GM19324 (cell line): ENCODE data around the gene TELO2.

ENCODE experiments used
- ATAC-seq: cut with Tn5 transposase; IDR thresholded peaks from one replicate; pipeline ENCODE4 v1.9.1; 2021; ENCODE audit warnings: mild to moderate bottlenecking, moderate library complexity; ENCODE audit not compliant: unreplicated experiment, low FRiP score

The TELO2 gene

DNA sequence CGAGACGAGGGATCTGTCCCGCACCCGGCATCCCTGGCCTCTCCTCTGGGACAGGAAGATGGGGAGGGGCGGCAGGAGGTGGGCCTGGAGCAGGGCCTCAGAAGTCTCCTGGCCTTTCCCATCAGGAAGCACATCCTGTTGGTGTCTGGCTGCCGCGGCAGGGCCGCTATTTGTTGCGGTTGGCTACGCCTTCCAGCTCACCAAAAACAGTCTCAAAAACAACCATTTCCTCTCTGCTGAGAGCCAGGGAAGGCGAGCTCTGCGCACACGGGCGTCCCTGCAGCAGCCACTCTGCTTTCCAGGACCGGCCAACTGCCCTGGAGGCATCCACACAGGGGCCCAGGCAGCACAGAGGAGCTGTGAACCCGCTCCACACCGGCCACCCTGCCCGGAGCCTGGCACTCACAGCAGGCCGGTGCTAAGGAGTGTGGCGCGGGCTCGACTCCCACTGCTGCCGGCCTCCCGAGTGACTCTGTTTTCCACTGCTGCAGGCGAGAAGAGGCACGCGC, 40.3 kb downstream of the TELO2 start, which contains the start of gene TMEM204:
Gene TMEM204, plus strand, starts transcription at position 224 of the 509 bp plus-strand sequence. CDS start 610 bp downstream, outside the sequence.
- ATAC-seq = no peak

DNA sequence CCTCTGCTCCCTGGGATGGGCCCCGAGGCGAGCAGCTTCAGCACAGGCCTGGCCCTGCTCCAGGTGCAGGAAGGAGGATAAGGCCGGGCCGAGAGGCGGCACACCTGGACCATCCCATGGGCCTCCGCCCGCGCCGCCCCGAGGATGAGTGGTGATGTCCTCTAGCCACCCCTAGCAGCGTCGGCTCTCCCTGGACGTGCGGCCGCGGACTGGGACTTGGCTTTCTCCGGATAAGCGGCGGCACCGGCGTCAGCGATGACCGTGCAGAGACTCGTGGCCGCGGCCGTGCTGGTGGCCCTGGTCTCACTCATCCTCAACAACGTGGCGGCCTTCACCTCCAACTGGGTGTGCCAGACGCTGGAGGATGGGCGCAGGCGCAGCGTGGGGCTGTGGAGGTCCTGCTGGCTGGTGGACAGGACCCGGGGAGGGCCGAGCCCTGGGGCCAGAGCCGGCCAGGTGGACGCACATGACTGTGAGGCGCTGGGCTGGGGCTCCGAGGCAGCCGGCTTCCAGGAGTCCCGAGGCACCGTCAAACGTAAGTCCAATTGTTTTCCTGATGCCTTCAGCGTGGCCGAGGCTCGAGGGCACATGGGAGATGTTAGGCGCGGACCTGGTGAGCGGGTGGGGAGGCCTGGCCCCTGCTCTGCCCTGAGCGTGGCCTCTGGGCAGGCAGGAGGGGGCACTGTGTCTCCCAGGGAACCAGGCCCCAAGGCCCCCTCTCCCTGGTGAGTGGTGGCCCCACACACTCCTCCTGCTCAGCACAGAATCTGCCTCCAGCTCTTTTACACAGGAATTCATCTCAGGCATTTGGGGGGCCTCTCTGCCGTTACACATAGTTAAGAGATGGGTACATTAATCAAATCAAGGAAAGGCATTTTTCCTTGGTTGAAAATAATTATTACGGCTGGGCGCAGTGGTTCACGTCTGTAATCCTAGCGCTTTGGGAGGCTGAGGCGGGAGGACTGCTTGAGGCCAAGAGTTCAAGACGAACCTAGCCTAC, 41.2 kb downstream of the TELO2 start:
- ATAC-seq = no peak

- ATAC-seq = no peak
Measured at GRCh38 chr16:1535391-1536291, 42.5 kb downstream of the TELO2 start.

- ATAC-seq = no peak
Measured at GRCh38 chr16:1536601-1537000, 43.4 kb downstream of the TELO2 start.

DNA sequence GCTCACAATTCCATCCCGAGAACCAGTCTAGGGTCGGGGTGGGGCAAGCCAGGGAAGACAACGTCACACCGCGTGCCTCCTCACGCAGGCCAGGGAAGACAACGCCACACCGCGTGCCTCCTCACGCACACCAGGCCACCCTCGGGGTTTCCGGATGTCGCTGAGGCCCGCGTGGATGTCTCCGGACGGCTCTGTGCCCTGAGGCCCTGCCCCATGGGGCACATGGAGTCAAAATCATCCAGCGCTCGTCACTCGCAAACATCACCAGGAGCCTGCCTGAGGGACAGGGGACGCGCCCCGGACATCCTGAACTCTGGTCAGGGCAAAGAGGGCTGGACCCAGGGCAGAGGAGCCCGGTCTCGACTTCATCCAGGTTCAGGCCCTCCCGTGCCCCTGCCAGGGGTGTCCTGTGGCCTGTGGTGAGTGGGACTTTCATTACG, 44.0 kb downstream of the TELO2 start:
- no peak for ATAC-seq

DNA sequence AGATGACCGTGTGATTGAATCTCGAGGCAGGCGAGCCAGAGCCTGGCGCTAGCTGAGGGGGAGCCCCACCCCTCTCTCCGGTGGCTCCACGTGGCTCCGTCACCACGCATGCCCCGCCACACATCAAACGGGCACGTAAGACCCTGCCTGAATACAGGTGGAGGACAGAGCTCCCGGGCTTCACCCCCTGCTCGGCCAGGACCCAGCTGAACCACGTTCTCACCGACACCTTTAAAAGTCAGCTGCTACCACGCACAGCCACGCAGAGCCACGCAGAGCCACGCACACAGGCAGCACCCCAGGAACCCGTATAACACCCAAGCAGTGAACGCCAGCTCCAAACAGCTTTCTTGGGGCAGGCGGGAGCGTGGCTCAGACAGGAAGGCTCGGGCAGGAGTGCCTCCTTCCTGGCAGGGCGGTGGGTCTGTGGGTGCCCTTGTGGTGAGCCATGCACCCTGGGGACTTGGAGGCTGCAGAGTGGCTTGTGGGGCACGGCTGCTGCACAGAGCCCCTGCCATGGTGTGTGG, 44.7 kb downstream of the TELO2 start:
- ATAC-seq = no peak

GRCh38 chr16:1538804-1539520, 45.8 kb downstream of the TELO2 start:
- no peak for ATAC-seq

GRCh38 chr16:1539720-1540555, 46.8 kb downstream of the TELO2 start:
- ATAC-seq = no peak

GRCh38 chr16:1540556-1540855, 47.3 kb downstream of the TELO2 start:
- no peak for ATAC-seq

- no peak for ATAC-seq
Measured at GRCh38 chr16:1541293-1542165, 48.4 kb downstream of the TELO2 start.

DNA sequence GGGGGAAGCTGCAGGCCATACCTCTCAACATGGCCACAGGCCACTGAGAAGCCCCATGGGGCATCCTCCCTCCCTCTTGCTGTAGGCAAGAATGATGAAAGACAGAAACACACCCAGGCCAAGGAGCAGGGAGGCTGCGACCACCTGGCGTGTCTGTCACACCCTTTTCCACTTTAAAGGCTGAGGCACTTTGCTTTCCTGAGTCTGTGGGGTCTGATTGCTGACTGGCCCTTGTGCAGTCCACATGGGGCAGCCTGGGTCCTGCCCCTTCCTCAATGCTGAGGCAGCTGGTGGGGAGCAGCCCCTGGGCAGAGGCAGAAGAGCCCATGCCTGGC, 49.0 kb downstream of the TELO2 start:
- no peak for ATAC-seq

GRCh38 chr16:1542533-1542932, 49.4 kb downstream of the TELO2 start:
- no peak for ATAC-seq

DNA sequence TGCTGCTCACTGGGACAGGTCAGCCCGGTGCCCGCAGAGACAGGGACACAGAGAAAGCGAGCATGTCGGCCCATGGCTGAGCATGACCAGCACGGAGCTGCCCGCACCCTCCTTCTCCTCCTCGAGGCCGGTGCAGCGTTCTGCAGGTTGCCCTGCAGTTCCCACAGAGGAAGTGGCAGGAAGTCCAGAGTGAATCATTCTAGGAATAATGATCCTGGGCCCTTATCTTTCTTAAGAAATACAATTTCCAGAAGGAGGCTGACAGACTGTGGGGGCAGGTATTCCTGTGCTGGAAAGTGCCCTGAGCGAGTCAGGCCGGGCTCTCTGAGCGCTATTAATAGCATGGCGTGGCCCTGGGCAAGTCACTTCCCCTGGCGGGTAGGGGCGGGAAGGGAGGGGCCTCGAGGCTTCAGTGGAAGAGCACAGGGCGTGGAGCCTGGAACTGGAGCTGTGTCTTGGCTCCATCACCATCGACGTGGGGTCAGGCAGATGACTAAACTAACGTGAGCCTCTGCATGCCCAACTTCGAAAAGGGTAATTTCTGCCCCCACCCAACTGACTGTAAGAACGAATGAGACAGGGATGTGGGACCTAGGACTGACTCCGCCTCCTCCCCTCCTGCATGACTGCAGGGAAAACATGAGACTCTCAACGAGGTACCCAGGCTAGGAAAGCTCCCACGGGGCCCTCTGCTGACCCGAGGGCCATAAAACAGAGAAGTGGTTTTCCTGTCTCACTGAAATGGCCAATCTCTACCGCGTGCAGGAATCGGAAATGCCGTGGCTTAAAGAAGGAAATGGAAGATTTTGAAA, 50.1 kb downstream of the TELO2 start:
- ATAC-seq = no peak

GRCh38 chr16:1545044-1546040, 52.2 kb downstream of the TELO2 start:
- ATAC-seq = no peak

DNA sequence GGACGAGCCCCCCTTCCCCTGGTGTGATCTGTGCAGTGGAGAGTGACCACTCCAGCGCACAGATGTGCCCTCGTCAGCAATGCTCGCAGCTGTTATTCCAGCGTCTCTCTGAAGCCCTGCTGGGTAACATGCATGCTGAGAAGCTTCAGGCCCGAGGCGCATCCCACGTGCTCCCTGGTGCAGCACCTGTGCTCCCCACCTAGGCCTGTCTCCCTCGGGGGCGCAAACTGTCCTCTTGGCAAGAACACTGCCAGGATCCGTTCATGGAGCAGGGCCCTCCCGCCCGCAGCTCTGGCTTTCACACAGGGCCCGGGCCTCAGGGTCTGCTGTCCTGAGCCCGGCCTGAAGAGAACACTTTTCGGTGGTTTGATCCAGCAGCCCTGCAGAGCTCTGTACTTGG, 53.3 kb downstream of the TELO2 start:
- ATAC-seq = no peak

GRCh38 chr16:1548233-1548632, 55.1 kb downstream of the TELO2 start:
- ATAC-seq = no peak
